GM18526 (cell line): ENCODE results near the gene EPAS1.

Experiments used
- POLR2A ChIP-seq: IDR thresholded peaks from 3 replicates; pipeline ENCODE4 v1.6.1; 2011; ENCODE audit not compliant: insufficient read length; ENCODE audit errors: extremely low read depth

The EPAS1 gene

DNA sequence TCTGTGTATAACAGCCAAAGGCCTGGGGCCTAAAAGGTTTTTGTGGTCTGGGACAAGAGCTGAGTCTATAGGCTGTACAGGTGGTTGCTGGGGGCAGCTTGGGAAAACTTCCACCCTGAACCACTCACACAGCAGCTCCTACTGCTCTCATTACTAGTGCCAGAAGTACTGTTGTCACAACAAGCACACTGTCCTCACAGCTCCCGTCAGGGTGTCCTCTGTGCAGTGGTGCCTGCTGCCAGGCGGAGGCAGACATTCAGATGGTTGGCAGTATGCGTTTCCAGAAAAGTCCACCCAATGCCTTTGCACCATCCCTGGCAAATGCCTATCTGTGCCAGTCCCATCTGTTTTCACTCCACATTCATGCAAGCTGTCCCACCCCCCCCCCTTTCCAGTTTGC is 58.5 kb downstream of the EPAS1 start:
- TF ChIP-seq POLR2A = no peak

DNA sequence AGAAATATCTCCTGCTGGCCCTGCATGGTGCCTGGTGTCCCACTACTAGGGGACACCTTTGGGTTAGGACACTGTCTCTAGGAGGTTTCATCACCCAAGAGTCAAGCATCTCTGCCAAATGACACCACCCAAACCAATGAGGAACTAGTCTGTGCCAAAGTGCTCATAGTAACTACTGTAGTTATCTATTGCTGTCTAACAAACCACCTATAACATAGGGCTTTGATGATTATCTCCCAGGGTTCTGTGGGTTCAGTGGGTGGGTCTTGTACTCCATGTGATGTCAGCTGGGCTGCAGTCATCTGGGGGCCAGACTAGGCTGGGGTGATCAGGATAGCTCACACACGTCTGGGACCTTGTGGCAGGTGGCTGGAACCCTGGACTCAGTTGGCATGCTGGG is 59.8 kb downstream of the EPAS1 start:
- TF ChIP-seq POLR2A = no peak

DNA sequence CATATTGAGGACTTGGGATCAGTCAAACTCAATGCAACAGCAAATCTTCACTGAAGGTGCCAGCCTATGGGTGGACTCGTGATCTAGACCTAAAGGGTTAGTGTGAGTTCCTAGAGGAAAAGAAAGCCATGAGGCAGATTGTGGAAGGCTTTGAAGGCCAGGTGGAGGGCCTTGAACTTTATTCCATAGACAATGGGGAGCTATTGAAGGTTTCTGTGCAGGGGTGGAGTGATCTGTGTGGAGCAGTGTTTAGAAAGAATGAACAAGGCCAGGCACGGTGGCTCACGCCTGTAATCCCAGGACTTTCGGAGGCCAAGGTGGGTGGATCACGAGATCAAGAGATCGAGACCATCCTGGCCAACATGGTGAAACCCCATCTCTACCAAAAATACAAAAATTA is 61.5 kb downstream of the EPAS1 start:
- no peak for TF ChIP-seq POLR2A

DNA sequence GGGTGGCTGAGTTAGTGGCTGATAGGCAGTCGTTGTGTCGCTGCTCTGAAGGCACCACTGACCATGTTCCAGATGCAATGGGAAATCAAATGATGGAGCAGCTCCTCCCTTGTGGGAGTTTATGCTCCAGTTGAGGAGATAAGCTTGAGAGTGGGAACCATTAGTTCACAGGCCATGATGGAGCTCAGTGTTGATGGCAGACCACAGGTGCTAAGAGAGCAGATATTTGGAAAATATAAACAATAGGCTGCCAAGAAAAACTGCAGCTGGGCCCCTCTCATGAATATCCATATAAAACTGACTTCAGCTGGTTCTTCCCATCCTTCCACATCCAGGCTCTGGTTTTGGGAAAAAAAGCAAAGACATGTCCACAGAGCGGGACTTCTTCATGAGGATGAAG is 63.1 kb downstream of the EPAS1 start:
- no peak for TF ChIP-seq POLR2A

DNA sequence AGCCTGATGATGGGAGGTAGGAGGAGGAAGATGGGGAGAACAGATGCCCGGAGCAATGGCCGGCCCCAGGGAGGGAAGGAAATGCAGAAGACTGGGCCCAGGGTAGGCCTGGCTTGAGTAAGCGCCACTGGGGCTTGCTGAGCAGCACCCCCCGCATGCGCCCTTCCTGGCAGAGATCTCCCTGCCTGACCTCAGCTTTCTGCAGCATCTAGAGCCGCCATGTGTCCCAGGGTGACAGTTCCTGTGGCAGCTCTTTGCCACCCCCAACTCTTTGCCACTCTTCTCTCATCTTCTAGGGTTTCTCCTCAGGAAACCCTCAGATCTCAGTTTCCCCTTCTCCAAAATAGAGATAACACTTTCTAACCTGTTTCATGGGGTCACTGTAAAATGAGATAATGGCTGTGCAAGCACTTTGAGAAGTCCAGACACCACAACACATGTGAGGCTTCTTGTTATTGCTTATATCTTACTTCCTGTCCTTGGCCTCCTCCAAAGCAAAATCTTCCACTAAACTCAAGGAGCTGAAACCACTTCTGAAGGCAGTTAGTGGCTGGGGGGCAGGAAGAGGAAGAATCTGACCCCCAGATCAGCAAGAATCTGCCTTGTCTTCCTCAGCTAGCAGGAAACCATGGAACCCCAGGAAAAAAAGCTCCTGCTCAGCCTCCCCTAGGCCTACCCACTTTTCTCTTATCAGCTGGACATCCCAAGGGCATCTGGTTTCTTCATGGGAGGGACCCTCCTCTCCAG is 64.9 kb downstream of the EPAS1 start:
- no peak for TF ChIP-seq POLR2A

DNA sequence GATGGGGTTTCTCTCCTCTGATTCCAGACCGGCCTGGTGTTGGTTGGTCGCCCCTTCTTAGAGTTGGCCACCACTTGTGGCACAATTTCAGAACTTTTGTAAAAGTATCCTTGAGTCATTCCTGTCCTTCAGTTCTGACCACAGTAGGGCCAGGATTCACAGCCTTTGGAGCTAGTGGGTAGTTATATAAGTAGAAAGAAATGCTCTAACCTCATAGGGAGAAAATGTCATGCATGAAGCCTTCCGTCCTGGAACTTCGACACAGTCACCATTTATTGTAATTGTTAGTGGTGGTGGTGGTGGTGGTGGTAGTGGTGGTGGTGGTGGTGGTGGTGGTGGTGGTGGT is 65.4 kb downstream of the EPAS1 start:
- no peak for TF ChIP-seq POLR2A

DNA sequence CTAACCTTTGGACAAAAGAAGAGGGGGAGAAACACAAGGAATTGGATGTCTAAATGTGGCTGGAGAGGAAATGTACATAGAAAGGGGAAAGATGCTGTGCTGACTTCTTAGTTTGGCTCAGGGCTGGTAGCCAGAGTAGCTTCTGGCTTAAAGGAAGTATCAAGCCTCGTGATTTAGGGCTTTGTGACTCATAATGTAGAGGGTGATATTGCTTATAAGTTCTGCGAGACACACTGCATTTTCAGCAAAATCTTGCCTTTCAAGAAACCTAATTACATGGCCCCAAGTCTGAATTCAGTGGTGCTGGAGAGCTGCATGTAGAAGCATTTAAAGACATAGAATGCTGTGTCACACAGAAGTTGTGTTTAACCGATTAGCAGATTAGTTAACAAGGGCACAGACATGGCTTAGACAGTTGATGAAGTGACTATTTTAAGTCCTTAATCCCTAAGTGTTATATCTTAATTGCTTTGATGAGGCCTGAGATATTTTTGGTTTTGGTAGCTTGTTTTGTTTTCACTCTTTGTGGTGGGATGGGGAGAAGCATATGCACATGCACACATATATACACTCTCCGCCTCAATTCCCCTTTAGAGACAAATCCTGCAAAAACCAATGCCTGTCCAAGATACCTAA is 66.4 kb downstream of the EPAS1 start:
- TF ChIP-seq POLR2A = no peak

DNA sequence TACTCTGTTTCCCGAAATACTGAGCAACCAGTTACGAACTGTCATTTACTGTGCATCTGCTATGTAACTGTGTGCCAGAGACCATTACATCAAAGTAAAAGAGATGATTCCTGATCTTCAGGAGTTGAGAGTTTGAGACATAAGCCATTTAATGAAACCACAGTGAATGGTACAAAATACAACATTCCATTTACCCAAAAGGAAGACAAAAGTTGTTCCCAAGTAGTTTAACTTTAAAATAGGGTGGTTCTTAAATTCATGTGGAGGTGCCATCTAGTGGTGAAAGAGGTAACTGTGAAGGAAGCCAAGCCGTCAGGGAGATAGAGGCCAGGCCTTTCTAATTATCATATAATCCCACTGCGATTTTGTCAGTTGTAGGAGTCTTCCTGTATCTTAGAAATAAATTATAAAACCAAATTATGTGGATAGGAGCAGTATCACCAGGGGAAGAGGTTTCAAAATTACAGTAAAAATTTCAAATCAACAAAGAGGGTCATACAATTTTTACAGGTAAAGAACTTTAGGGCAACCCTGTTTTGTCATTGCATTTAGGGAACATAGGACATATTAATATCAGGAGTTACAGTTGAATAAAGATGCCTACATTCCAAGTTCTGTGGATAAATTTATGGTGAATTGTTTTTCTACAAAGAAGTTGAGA is 67.7 kb downstream of the EPAS1 start:
- no peak for TF ChIP-seq POLR2A

DNA sequence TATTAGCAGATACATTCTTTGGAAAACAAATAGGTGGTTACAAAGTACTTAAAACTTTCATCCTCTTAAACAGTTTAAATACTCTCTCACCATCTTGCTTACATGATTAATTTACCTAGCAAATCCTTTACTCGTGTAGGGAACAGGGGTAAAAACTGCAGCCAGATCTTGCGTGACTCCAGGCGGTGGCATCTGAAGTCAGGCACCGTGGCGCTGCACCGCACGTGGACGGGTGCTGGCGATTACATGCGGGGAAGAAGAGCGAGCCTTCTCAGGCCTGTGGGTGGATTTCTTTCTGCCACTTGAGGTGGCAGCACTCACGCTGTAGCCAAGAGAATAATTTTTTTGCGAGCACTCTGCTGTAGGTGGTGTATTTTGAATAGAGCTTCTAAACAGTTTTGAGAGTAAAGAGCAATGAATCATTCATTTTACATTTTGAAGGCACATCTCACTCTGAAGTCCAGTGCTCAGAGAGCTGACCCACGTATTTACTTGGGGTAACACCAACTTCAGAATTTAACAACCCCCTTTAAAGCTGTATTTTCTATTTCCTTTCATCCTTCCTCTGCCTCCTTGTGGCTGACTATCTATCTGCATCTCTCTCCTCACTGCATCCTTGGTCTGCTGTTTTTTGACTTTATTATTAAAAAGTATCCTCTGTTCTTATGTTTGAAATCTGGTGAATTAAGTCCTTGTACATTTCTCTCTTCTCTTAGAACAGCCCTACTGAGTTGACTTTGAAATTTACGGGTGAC is 68.9 kb downstream of the EPAS1 start:
- TF ChIP-seq POLR2A = no peak

DNA sequence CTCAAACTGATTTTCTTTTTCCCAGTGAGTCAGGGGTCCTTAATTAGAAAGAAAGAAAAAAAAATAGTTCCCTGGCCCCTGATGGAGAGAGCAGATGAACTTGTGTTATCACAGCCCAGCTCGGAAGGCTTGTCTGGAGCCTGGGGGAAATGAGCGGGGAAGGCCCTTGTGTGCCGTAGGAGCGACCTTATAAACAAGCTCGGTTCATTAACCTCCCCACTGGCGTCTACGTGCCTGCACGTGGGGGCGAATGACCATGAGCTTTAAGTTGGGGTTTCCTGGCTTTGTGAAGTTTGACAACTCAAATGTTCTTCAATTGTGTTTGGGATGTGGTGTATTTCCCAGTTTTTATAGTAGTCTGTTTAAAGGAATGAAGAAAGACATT is 69.5 kb downstream of the EPAS1 start:
- no peak for TF ChIP-seq POLR2A

DNA sequence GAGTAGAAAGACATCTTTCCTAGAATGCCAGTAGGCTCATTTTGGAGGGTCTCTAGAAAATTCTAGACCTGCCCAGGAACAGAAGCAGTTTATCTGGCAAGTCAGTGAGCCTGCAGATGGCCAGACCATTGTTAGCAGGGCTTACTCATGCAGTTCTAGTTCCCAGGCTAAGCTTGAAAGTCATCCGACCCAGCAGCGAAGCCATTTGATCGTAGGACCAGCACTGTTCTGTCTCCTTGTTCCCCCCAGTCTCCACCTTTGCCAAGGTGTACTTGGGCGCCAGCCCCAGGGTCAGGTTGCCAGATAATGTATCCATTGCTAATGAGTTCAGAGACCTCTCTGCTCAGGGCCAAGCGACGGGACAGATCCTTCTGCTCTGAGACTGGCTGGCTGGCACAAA is 70.1 kb downstream of the EPAS1 start:
- TF ChIP-seq POLR2A = no peak

DNA sequence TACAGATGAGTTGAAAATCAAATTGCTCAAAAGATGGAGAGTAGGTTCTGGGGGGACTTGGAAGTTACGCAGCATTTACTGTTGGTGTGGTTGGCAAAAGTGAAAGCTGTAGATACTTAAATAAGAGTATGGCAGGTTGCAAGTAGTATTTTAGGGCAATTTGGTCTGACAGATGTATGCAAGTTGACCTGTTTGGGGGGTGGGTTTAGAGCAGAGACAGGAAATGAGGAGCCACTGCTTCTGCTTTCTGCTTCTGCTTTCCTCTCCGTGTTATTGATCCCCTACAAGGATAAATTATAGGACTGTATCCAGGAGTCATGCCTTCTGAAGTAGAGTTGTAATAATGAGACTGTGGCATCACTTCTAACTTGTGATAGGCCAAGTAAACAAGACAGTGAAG is 71.2 kb downstream of the EPAS1 start:
- TF ChIP-seq POLR2A = no peak

DNA sequence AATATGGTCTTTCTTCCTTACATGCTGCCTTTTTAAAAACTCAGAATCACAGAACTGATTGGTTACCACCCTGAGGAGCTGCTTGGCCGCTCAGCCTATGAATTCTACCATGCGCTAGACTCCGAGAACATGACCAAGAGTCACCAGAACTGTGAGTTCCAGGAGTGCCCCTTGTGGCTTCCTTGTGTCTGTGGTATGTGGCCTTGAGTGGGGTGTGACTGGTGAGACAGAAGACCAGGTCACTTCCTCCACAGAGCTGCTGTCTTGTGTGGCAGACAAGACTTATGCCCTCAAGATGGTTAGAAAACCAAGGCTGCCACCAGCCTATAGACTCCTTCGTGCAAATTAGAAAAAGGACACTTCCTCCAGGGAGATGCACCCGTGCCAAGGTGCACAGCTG is 72.6 kb downstream of the EPAS1 start:
- TF ChIP-seq POLR2A = no peak

DNA sequence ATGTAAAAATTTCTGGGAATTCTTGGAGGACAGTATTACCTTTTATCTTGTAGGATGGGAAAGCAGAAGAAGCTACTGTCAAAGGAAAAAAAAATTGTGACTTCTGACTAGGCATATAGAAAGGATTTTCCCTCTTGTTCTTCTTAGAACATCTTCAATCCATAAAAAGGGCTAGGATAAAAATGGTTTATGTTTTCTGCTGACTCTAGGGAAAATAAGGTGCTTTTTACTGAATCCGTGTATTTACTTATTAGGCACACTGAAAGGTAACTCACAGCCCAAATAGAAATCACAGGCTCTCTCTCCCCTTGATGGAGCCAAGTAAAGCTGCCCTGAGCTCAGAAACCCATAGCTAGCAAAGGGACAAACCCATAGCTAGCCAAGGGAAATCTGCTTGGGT is 74.6 kb downstream of the EPAS1 start:
- no peak for TF ChIP-seq POLR2A

DNA sequence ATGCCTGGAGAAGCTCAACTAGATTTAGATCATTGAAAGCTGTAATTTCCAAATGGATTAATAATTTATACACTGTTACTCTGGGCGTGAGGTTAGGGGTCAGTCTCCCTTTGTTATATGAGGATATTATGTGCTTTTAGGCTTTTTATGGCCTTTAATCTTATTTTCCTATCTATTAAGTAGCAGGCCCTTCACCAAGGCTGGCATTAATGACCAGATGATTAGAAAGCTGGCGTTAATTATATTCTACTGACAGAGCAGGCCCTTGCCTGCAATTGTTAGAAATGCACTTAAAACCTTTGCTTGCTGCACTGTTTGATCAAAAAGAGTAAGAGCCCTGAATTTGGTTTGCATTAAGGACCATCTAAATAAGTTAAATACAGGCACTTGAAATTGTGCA is 75.3 kb downstream of the EPAS1 start:
- TF ChIP-seq POLR2A = no peak

DNA sequence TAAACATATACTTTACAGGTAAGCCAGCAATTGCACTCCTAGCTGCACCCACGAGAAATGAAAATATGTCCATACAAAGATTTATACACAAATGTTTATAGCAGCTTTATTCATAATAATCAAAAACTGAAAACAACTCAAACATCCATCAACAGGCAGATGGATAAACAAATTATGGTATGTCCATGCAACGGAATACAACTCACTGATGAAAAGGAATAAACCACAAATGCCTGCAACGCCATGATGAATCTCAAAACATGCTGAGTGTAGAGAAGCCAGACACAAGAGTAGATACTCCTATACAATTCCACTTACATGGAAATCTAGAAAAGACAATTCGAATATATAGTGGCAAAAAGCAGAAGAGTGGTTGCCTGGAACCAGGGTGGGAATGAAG is 76.0 kb downstream of the EPAS1 start:
- TF ChIP-seq POLR2A = no peak
